ENCODE results near the gene ZFHX3. TPM values are rescaled to one million over a fixed set of nuclear protein-coding genes. Genes with fewer than 3 reads are reported as not detected.

ZFHX3 gene
- total RNA-seq, 6 experiments from 2014 or later: 14.5 to 25.8 (median 15.8) TPM

DNA sequence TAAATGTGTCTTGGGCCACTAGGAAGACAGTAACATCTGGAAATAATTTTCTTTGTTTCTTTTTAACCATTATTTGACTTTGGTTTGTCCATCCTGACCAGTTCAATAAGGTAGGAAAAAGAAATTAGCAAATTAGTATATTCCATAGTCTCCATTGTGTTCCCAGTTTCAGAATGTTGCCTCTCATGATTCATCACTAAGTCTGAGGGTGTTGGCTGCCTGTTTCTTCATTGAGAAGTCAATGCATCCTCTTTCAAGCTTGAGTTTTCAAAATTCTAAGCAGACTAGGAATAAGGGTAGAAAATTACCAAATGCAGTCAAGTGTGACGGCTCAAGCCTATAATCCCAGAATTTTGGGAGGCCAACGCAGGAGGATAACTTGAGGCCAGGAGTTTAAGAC, 41.9 kb downstream of the ZFHX3 start:
- Mint-ChIP-seq H3K27ac (peak overlapping the region; percentile 49; the same call in 1 of the 2 replicates), H3K4me1 (ENCODE audit: low read depth) (peaks cover 64% of the 10 kb centered on the region), H3K27me3 (ENCODE audit: insufficient read depth) (no peaks in the 10 kb centered on the region; the same call in none of the 2 replicates), H3K36me3 (ENCODE audit: low read depth) (peaks cover 17% of the 10 kb centered on the region), H3K9me3 (peaks cover 15% of the 10 kb centered on the region), H3K4me3 (no peak overlapping the region)
- no peak for TF ChIP-seq CTCF (IDR thresholded peaks at IDR 0.05)
- no peak for DNase-seq

DNA sequence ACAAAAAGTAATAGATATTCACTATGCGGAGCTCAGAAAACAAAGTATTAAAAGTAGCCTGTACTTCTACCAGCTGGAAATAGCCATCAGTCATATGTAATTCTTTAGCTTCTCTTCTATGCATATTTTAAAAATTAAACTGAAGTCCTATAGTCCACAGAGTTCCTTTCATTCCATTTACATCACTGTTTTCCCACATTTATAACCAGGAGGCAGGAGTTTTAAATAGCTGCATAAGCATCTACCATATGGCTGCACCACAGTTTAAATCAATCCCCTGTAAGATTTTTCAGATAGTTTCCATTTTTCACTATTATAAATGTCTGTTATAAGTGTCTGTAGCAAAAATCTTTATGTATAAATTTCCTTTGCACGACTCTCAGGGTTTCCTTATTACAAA, 45.1 kb downstream of the ZFHX3 start:
- DNase-seq: peak; percentile 48
- TF ChIP-seq CTCF (IDR thresholded peaks at IDR 0.05): no peak
- Mint-ChIP-seq H3K4me1 (ENCODE audit: low read depth) (peaks cover 64% of the 10 kb centered on the region), H3K36me3 (ENCODE audit: low read depth) (peaks cover 31% of the 10 kb centered on the region), H3K27me3 (ENCODE audit: insufficient read depth) (no peaks in the 10 kb centered on the region; the same call in none of the 2 replicates), H3K4me3 (peak overlapping the region; percentile 68), H3K9me3 (peaks cover 22% of the 10 kb centered on the region), H3K27ac (peak overlapping the region; percentile 75)

DNA sequence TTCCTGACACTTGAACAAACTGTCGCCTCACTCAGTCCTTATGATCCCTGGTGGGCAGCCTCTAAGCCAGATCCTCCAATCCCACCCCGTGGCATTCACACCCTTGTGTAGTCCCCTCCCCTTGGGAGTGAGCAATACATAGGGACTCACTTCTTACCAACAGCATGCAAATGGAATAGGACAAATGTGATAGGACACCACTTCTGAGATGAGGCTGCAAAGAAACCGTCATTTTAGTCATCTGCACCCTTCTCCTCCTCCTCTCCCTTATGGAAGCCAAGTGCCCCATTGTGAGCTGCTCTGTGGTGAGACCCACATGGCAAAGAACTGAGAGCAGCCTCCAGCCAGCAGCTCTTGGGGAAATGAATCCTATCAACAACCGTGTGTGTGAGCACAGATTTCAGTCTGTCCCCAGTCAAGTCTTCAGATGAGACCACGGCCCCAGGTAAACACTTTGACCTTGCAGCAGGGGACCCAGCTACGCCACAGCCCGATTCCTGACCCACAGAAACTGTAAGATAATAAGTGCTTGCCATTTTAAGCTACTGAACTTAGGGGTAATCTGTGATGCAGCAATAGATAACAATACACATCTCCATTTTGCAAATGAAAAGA, 46.9 kb downstream of the ZFHX3 start:
- Mint-ChIP-seq H3K4me3 (no peak overlapping the region), H3K27ac (peak overlapping the region; percentile 75), H3K27me3 (ENCODE audit: insufficient read depth) (no peaks in the 10 kb centered on the region; the same call in none of the 2 replicates), H3K36me3 (ENCODE audit: low read depth) (peaks cover 36% of the 10 kb centered on the region), H3K4me1 (ENCODE audit: low read depth) (peaks cover 70% of the 10 kb centered on the region), H3K9me3 (peaks cover 18% of the 10 kb centered on the region)
- TF ChIP-seq CTCF (IDR thresholded peaks at IDR 0.05): no peak
- DNase-seq: no peak

DNA sequence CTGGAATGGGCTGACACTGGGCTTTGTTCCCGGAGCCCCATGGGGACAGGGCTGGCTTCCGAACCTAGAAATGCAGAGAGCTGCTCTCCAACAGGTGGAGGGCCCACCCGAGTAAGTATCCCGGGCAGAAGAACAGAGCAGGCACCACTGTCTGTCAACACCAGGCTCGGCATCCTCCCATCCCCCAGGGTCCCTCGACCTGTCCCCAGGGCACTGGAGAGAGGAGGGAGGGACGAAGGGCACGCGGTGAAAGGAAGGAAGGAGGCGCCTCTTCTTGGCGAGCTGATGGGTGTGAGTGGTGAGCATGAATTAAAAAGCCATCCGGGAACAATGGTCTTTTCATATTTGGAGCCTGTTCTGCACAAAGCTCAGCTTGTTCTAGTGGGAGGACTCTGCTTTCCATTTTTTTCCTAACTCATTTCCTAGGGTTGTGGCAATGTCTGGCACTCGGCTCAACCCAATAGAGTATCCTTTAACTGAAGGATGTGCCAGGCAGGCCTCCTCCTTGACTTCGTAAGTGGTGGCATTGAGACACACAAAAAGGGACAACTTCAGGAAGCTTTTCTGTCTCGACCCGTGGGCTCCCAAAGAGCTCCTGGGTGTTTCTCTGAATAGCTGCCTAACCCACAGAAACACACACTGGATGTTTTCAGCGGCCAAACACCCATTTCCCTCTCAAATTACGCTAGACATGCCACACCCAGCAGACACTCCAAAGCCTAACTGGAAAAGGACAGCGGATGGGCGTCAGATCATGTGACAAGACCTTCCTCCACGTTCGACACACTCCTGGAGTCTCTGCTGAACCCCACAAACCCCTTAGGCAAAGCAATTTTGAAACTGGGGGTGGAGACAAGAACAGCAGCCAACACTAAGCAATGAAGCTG, 47.7 kb downstream of the ZFHX3 start:
- H3K4me1 Mint-ChIP-seq (ENCODE audit: low read depth): peaks cover 66% of the 10 kb centered on the region
- H3K9me3 Mint-ChIP-seq: peaks cover 16% of the 10 kb centered on the region

DNA sequence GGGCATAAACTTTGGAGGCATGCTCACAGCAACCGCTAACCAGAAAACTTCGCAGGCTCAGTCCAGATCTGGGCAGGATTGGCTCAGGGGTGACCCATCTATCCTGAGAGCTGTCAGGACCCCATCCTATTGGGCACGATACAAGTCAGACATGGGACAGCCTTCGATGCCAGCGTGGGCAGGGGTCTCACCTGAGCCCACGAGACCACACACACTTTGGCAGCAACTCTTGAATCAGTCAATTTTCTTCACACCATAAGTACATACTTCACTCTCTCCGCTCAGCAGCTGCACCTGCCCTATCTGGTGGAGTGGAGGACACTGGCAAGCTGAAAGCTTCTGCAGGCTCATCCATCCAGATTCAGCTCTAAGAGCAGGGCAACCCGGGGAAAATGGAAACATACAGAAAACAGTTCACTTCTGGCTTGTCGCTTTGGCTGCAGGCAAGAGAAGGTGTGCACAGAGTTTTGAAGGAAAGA, 48.3 kb downstream of the ZFHX3 start:
- no peak for DNase-seq
- Mint-ChIP-seq H3K27ac (no peak overlapping the region), H3K36me3 (ENCODE audit: low read depth) (peaks cover 29% of the 10 kb centered on the region), H3K4me3 (no peak overlapping the region), H3K9me3 (peaks cover 16% of the 10 kb centered on the region), H3K4me1 (ENCODE audit: low read depth) (peaks cover 62% of the 10 kb centered on the region), H3K27me3 (ENCODE audit: insufficient read depth) (no peaks in the 10 kb centered on the region; the same call in 1 of the 2 replicates)
- TF ChIP-seq CTCF (IDR thresholded peaks at IDR 0.05): no peak

More for the DNA sequence above, 47.7 kb downstream of the ZFHX3 start:
- peak overlapping the region; percentile 52 for H3K27ac Mint-ChIP-seq
- H3K27me3 Mint-ChIP-seq (ENCODE audit: insufficient read depth): no peaks in the 10 kb centered on the region; the same call in 1 of the 2 replicates
- no peak for DNase-seq
- no peak overlapping the region for H3K4me3 Mint-ChIP-seq
- peaks cover 32% of the 10 kb centered on the region for H3K36me3 Mint-ChIP-seq (ENCODE audit: low read depth)
- TF ChIP-seq CTCF (IDR thresholded peaks at IDR 0.05): no peak

Measured in HFFc6 (cell line).